Retina (tissue), 1 donor: ENCODE data around the gene RWDD3.

ENCODE experiments used
- DNase-seq: peaks from one replicate; pipeline ENCODE4 v3.0.0-alpha.2; 2016

RWDD3 gene

DNA sequence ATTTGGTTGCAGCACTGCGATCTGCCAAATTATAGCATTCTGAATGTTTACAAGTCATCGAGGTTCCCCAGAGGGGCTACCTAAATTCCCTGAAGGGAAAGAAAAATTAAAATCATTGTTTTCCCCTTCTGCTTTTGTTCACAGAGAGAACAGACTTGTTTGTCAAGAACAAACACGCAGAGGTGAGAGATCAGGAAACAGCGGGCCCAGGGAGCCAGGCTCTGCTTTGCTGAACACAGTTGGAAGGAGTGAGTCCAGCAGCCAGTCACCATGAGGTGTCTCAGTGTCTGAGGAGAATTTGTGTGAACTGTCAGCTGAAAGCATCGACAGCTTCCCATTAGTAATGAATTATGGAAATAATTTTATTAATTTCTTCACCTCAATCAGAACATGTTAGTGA, 52.5 kb downstream of the RWDD3 start:
- peak; percentile 15 for DNase-seq

DNA sequence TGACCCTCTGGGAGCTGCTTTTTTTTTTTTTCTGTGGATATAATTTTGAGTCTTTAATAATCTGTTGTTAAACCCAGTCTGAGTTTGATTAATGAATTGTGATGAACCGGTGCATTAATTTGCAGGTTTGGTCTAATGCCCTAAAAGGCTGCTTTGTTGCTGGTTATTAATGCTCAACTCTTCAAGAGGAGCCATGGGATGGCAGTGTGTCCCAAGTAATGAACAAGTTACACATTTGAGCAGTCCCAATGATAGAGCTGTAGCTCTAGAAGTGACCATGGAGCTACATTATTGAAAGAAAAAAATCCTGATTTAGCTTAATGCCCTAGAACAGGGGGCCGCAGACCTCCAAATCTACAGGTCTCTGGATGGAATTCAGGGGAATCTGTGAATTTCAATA, 53.1 kb downstream of the RWDD3 start:
- no peak for DNase-seq

DNA sequence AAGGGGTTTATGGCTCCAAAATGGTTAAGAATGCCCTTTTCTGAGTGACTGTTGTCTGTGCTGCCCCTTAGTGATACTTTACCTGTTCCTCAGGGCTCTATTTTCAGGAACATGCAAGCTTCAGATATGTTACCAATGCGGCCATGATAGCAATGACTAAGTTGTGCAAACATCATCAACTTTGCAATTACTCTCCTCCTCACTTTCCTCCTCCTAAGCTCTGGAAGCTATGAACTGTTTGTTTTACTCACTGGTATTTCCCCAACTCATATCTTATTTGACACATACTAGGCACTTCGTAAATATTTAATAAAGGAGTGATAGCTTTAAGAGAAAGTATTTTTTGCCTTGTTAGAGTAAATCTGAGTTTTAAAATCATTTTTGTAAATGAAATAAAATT, 53.8 kb downstream of the RWDD3 start:
- no peak for DNase-seq
